Neural progenitor cell (in vitro differentiated cells): ENCODE results near the gene NUP214. TPM values are rescaled to one million over a fixed set of nuclear protein-coding genes. Genes with fewer than 3 reads are reported as not detected.

ENCODE experiments used
- DNase-seq: peaks from one replicate; pipeline ENCODE4 v3.0.0-alpha.2; 2016; ENCODE audit warnings: low spot score
- H2AFZ ChIP-seq: fragments of 200-600 bp; sonication (generic); replicated peaks from 2 replicates; pipeline ENCODE4 v1.6.1; 2016; ENCODE audit warnings: antibody characterized with exemption
- H3F3A ChIP-seq: fragments of 200-600 bp; sonication (generic); 2 replicates; pipeline ENCODE4 v1.6.1; 2016; ENCODE audit warnings: antibody characterized with exemption, low read depth
- H3K27ac ChIP-seq: fragments of 200-600 bp; sonication (generic); 2 replicates; pipeline ENCODE4 v1.5.1; 2016; ENCODE audit warnings: mild to moderate bottlenecking
- H3K27me3 ChIP-seq: fragments of 200-600 bp; sonication (generic); 2 replicates; pipeline ENCODE4 v1.6.1; 2016; ENCODE audit warnings: mild to moderate bottlenecking, moderate library complexity
- H3K36me3 ChIP-seq: fragments of 200-600 bp; sonication (generic); 2 replicates; pipeline ENCODE4 v1.5.1; 2016
- H3K4me1 ChIP-seq: fragments of 200-600 bp; sonication (generic); 2 replicates; pipeline ENCODE4 v1.6.1; 2016; ENCODE audit warnings: mixed run types
- H3K4me2 ChIP-seq: fragments of 200-600 bp; sonication (generic); 2 replicates; pipeline ENCODE4 v1.6.1; 2016
- H3K4me3 ChIP-seq: fragments of 200-600 bp; sonication (generic); 2 replicates; pipeline ENCODE4 v1.5.1; 2016
- H3K79me2 ChIP-seq: fragments of 200-600 bp; sonication (generic); 2 replicates; pipeline ENCODE4 v1.6.1; 2016; ENCODE audit warnings: low read depth
- H3K9ac ChIP-seq: fragments of 200-600 bp; sonication (generic); 2 replicates; pipeline ENCODE4 v1.6.1; 2016
- H3K9me3 ChIP-seq: fragments of 200-600 bp; sonication (generic); 2 replicates; pipeline ENCODE4 v1.5.1; 2016; ENCODE audit warnings: low read depth
- H4K20me1 ChIP-seq: fragments of 200-600 bp; sonication (generic); 2 replicates; pipeline ENCODE4 v1.6.1; 2016; ENCODE audit warnings: low read depth
- H3K27ac Mint-ChIP-seq: 3 replicates; pipeline ENCODE4 v1.8.0; 2021; ENCODE audit warnings: mixed read lengths
- H3K27me3 Mint-ChIP-seq: 2 replicates; pipeline ENCODE4 v1.8.0; 2022; ENCODE audit warnings: low read depth, mild to moderate bottlenecking, inconsistent platforms, moderate library complexity, mixed read lengths; ENCODE audit not compliant: insufficient read depth
- H3K36me3 Mint-ChIP-seq: 3 replicates; pipeline ENCODE4 v1.8.0; 2021; ENCODE audit warnings: mixed read lengths
- H3K4me1 Mint-ChIP-seq: 3 replicates; pipeline ENCODE4 v1.8.0; 2021; ENCODE audit warnings: mixed read lengths
- H3K4me3 Mint-ChIP-seq: 3 replicates; pipeline ENCODE4 v1.8.0; 2021; ENCODE audit warnings: mild to moderate bottlenecking, moderate library complexity, mixed read lengths
- H3K9me3 Mint-ChIP-seq: 3 replicates; pipeline ENCODE4 v1.8.0; 2020; ENCODE audit warnings: mixed read lengths
- CTCF ChIP-seq: fragments of 200-600 bp; sonication (generic); IDR thresholded peaks from 2 replicates; pipeline ENCODE4 v1.5.1; 2017; ENCODE audit warnings: antibody characterized with exemption, mild to moderate bottlenecking
- EZH2 ChIP-seq: fragments of 200-600 bp; sonication (generic); IDR thresholded peaks from 2 replicates; pipeline ENCODE4 v1.6.1; 2017; ENCODE audit warnings: antibody characterized with exemption, mild to moderate bottlenecking, moderate library complexity
- EZH2phosphoT487 ChIP-seq: fragments of 200-600 bp; sonication (generic); IDR thresholded peaks from 2 replicates; pipeline ENCODE4 v1.6.1; 2017; ENCODE audit warnings: antibody characterized with exemption
- total RNA-seq: library from RNA; depleted of rRNA; stranded (reverse); fragments of >200 nt; gene quantifications from 2 replicates; pipeline ENCODE4 v1.2.3, GENCODE V29; 2015; ENCODE audit warnings: low replicate concordance

The NUP214 gene
- total RNA-seq, 1 donor from 2014 or later: 37.6 TPM

DNA sequence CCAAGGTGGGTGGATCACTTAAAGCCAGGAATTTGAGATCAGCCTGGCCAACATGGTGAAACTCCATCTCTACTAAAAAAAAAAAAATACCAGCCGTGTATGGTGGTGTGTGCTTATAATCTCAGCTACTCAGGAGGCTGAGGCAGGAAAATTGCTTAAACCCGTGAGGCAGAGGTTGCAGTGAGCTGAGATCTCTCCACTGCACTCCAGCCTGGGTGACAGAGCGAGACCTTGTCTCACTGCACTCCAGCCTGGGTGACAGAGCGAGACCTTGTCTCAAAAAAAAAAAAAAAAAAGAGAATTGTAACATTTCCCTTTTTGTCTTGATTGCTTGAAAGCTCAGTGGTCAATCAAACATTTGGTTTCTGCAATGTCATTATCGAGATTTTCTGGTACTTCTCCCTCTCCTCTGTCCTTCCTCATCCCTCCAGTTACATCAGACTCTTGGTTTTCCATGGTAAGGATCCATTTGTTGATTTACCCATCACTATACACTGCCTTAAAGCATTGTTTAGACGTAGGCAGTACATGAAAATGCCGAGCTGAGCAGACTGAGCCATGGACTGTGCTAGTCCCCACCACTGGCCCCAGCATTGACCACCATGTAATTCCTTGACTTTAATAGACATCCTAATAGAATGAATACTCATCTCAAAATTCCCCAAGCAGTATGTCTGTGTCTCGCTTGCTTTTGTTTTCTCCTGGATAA is 40.6 kb upstream of the NUP214 start:
- no peaks in the 10 kb centered on the region for H3K36me3 ChIP-seq
- peaks cover 9% of the 10 kb centered on the region for H3K27me3 Mint-ChIP-seq
- no peaks in the 10 kb centered on the region for H3K9me3 Mint-ChIP-seq
- no peaks in the 10 kb centered on the region for H3K9me3 ChIP-seq
- no peaks in the 10 kb centered on the region for H3K36me3 Mint-ChIP-seq
- H3K79me2 ChIP-seq: no peaks in the 10 kb centered on the region
- H3K27ac ChIP-seq: no peak overlapping the region
- no peak for DNase-seq
- H2AFZ ChIP-seq: no peak overlapping the region
- peak overlapping the region; percentile 43 for H3K27ac Mint-ChIP-seq
- H4K20me1 ChIP-seq: no peaks in the 10 kb centered on the region
- H3K27me3 ChIP-seq: no peaks in the 10 kb centered on the region
- no peak overlapping the region for H3K9ac ChIP-seq
- TF ChIP-seq CTCF (no peak), EZH2 (no peak), EZH2phosphoT487 (no peak)
- H3K4me2 ChIP-seq: no peak overlapping the region
- no peaks in the 10 kb centered on the region for H3K4me1 Mint-ChIP-seq
- H3F3A ChIP-seq: no peaks in the 10 kb centered on the region
- H3K4me3 Mint-ChIP-seq: no peak overlapping the region
- H3K4me1 ChIP-seq: no peaks in the 10 kb centered on the region
- H3K4me3 ChIP-seq: no peak overlapping the region

DNA sequence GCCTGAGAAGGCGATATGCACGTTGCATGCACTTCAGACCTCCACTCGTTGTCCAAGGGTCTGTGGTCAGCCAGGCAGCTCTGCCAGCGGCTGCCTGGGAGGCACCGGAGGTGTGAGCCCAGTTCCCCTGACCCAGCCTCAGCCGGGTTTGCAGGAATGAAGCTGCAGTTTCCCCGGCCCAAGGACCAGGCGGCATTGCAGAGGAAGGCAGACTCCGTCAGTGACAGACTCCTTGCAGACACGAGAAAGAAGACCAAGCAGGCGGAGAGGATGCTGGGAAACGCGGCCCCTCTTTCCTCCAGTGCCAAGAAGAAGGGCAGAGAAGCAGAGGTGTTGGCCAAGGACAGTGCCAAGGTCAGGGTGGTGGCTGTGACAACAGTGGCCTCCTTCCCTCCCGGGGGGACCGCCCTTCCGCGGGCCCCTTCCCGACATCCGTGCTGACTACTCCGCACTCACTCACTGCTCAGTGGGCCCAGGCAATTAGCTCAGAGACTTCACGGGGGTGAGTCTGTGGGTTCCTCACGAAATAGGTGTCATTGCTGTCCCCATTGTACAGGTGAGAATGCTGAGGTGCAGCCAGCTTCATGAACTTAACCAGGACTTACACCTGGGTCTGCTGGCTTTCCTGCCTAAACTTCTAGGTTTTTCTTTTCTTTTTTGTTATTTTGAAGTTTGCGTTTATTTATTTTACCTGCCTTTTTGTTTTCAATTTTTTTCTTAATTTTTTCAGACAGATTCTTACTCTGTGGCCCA is 39.8 kb upstream of the NUP214 start:
- Histone ChIP-seq H3K27ac (no peak overlapping the region), H3K36me3 (no peaks in the 10 kb centered on the region), H4K20me1 (no peaks in the 10 kb centered on the region), H3K9me3 (no peaks in the 10 kb centered on the region), H3K79me2 (no peaks in the 10 kb centered on the region), H3K27me3 (no peaks in the 10 kb centered on the region), H2AFZ (no peak overlapping the region), H3K4me1 (no peaks in the 10 kb centered on the region), H3K4me3 (no peak overlapping the region), H3K4me2 (no peak overlapping the region), H3K9ac (no peak overlapping the region), H3F3A (no peaks in the 10 kb centered on the region)
- Mint-ChIP-seq H3K4me1 (no peaks in the 10 kb centered on the region), H3K9me3 (no peaks in the 10 kb centered on the region), H3K27me3 (peaks cover 7% of the 10 kb centered on the region), H3K27ac (no peak overlapping the region), H3K36me3 (no peaks in the 10 kb centered on the region), H3K4me3 (no peak overlapping the region)
- TF ChIP-seq CTCF: no peak
- no peak for TF ChIP-seq EZH2phosphoT487
- TF ChIP-seq EZH2: no peak
- DNase-seq: no peak

DNA sequence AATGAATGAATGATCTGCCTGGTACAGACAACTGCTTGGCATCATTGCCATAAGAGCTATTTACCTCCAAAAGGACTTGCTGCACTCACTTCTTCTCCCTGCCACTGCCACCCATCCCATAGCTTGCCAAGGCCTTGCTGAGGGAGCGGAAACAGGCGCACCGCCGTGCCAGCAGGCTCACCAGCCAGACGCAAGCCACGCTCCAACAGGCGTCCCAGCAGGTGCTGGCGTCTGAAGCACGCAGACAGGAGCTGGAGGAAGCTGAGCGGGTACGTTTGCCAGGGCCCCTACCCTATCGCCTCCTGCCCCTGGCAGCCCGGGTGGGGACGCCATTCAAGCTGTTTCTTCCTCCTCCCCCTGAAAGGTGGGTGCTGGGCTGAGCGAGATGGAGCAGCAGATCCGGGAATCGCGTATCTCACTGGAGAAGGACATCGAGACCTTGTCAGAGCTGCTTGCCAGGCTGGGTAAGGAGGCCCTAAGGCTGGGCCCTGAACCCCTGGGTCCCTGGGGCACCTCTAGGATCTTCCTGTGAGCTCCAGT is 38.0 kb upstream of the NUP214 start:
- no peak overlapping the region for H3K27ac ChIP-seq
- H3K9me3 Mint-ChIP-seq: no peaks in the 10 kb centered on the region
- no peak overlapping the region for H3K27ac Mint-ChIP-seq
- H3K4me1 Mint-ChIP-seq: peaks cover 3% of the 10 kb centered on the region
- H3K4me2 ChIP-seq: no peak overlapping the region
- H3K9me3 ChIP-seq: no peaks in the 10 kb centered on the region
- H3K27me3 Mint-ChIP-seq: peaks cover 9% of the 10 kb centered on the region
- H4K20me1 ChIP-seq: no peaks in the 10 kb centered on the region
- no peaks in the 10 kb centered on the region for H3K36me3 Mint-ChIP-seq
- H3F3A ChIP-seq: no peaks in the 10 kb centered on the region
- no peaks in the 10 kb centered on the region for H3K79me2 ChIP-seq
- no peak overlapping the region for H3K4me3 ChIP-seq
- TF ChIP-seq CTCF: no peak
- no peak for TF ChIP-seq EZH2phosphoT487
- TF ChIP-seq EZH2: no peak
- no peak overlapping the region for H3K9ac ChIP-seq
- DNase-seq: no peak
- no peaks in the 10 kb centered on the region for H3K4me1 ChIP-seq
- no peaks in the 10 kb centered on the region for H3K27me3 ChIP-seq
- no peaks in the 10 kb centered on the region for H3K36me3 ChIP-seq
- no peak overlapping the region for H3K4me3 Mint-ChIP-seq
- no peak overlapping the region for H2AFZ ChIP-seq
